Measurements from ENCODE around the gene MEI4. TPM values are rescaled to one million over a fixed set of nuclear protein-coding genes. Genes with fewer than 3 reads are reported as not detected.

The MEI4 gene
- total and polyA plus RNA-seq, 2 of the 8 experiments (the other 6 are each of a cell fraction or from before 2014, with no cell fraction given) = 0.05 to 0.24 TPM

GRCh38 chr6:77879527-77879926 lies 226.7 kb downstream of the MEI4 start:
- no peaks in the 10 kb centered on the region for H3K9me3 ChIP-seq (ENCODE audit: insufficient read depth in 2 of 2, low read depth in 1 of 2, low read length in 1 of 2)
- H3K14ac ChIP-seq (ENCODE audit: insufficient read length) = no peak overlapping the region
- H3K36me3 ChIP-seq (ENCODE audit: control insufficient read depth in 2 of 4, insufficient read depth in 4 of 4, low read length in 3 of 4) = no peaks in the 10 kb centered on the region
- no peak overlapping the region for H3K4ac ChIP-seq (replicated peaks; ENCODE audit: insufficient read length, low read depth, low read length)
- TF ChIP-seq SRF (IDR thresholded peaks at IDR 0.05; ENCODE audit: low read depth, low read length) (no peak), SP2 (IDR thresholded peaks at IDR 0.05; ENCODE audit: low read length) (no peak), SP1 (IDR thresholded peaks at IDR 0.05; ENCODE audit: low read depth, low read length) (no peak), RXRA (IDR thresholded peaks at IDR 0.05; ENCODE audit: insufficient read depth, low read depth, low read length) (no peak), RNF2 (IDR thresholded peaks at IDR 0.05; ENCODE audit: borderline replicate concordance, low read depth, low read length, missing control alignments, poor library complexity, severe bottlenecking) (no peak)
- H2AFZ ChIP-seq (ENCODE audit: low read length) = no peak overlapping the region
- H3K4me3 ChIP-seq (ENCODE audit: extremely low read depth in 1 of 4, insufficient read depth in 2 of 4, low read depth in 3 of 4, low read length in 4 of 4) = no peak overlapping the region
- H3K4me1 ChIP-seq (replicated peaks in 1 of 4; ENCODE audit: control insufficient read depth in 3 of 4, insufficient read depth in 4 of 4, low read length in 3 of 4) = no peaks in the 10 kb centered on the region
- no peak overlapping the region for H3K23ac ChIP-seq (ENCODE audit: insufficient read length)
- no peak overlapping the region for H2BK15ac ChIP-seq (ENCODE audit: low read length)
- no peaks in the 10 kb centered on the region for H3K79me2 ChIP-seq (ENCODE audit: control insufficient read depth in 1 of 2, insufficient read depth in 2 of 2, low read length in 2 of 2)
- ChIA-PET CTCF (ENCODE audit: partially characterized antibody) (no interaction called here), POLR2A (ENCODE audit: partially characterized antibody) (no interaction called here)
- FAIRE-seq (no peak), DNase-seq (ENCODE audit: low read depth in 1 of 2, low spot score in 2 of 2) (no peak)
- no peaks in the 10 kb centered on the region for H3K79me1 ChIP-seq (ENCODE audit: low read depth, low read length)
- no peak overlapping the region for H4K5ac ChIP-seq (ENCODE audit: insufficient read length, low read depth, low read length)
- H3K23me2 ChIP-seq (ENCODE audit: low read depth, low read length) = no peaks in the 10 kb centered on the region
- no peak overlapping the region for H3K56ac ChIP-seq (replicated peaks; ENCODE audit: insufficient read length, low read depth, low read length)
- WGBS, 2 experiments (ENCODE audit: extremely low coverage in 1 of 2, insufficient coverage in 1 of 2, insufficient read length in 1 of 2, insufficient replicate concordance in 2 of 2, low coverage in 1 of 2, low lambda C conversion rate in 2 of 2, missing lambda C conversion rate in 1 of 2) = 89% methylated on average over 2 of the region's 2 CpGs; no CpG with 5 or more reads in 1 of the 2 experiments
- no peak overlapping the region for H2BK120ac ChIP-seq (replicated peaks; ENCODE audit: low read depth, low read length)
- H3K4me2 ChIP-seq (ENCODE audit: insufficient read depth in 1 of 2, low read depth in 2 of 2, low read length in 2 of 2) = no peak overlapping the region
- H3K27me3 ChIP-seq (replicated peaks in 1 of 4; ENCODE audit: control insufficient read depth in 3 of 4, extremely low read depth in 1 of 4, insufficient read depth in 3 of 4, low read length in 3 of 4) = no peaks in the 10 kb centered on the region
- no peak overlapping the region for H4K91ac ChIP-seq (replicated peaks; ENCODE audit: insufficient read length, low read length)
- no peak overlapping the region for H2BK5ac ChIP-seq (ENCODE audit: low read depth, low read length)
- no peak overlapping the region for H3K9ac ChIP-seq (replicated peaks in 1 of 4; ENCODE audit: extremely low read depth in 1 of 4, low read depth in 3 of 4, low read length in 3 of 4)
- no peak overlapping the region for H4K8ac ChIP-seq (ENCODE audit: extremely low read depth, insufficient read depth, low read length)
- no peak overlapping the region for H2BK12ac ChIP-seq (ENCODE audit: low read depth, low read length)
- no peak overlapping the region for H3K18ac ChIP-seq (ENCODE audit: extremely low read depth, low read length)
- H4K20me1 ChIP-seq (replicated peaks in 1 of 2; ENCODE audit: control insufficient read depth in 1 of 2, insufficient read depth in 2 of 2, low read length in 2 of 2) = no peaks in the 10 kb centered on the region
- no peak overlapping the region for H2BK20ac ChIP-seq (ENCODE audit: low read length)
- H2AK5ac ChIP-seq (ENCODE audit: low read depth, low read length) = no peak overlapping the region
- H3K27ac ChIP-seq (ENCODE audit: low read depth, low read length) = no peak overlapping the region

All from H1 (cell line).